ENCODE data around the gene DDIAS.
"Not testable (repeated sequence)": the region's sequence is repeated elsewhere in the genome, so short reads cannot be mapped to it uniquely, and the experiment has no call there.

GRCh38 chr11:82922396-82923173 is 21.0 kb downstream of the DDIAS start:
- not testable (repeated sequence) for TF ChIP-seq POLR2A, CTCF (IDR thresholded peaks at IDR 0.05)
